ENCODE results near the gene PTGDS. TPM values are rescaled to one million over a fixed set of nuclear protein-coding genes. Genes with fewer than 3 reads are reported as not detected.

Gene PTGDS
- total RNA-seq, 1 experiment from 2014 or later = 2.0 TPM

DNA sequence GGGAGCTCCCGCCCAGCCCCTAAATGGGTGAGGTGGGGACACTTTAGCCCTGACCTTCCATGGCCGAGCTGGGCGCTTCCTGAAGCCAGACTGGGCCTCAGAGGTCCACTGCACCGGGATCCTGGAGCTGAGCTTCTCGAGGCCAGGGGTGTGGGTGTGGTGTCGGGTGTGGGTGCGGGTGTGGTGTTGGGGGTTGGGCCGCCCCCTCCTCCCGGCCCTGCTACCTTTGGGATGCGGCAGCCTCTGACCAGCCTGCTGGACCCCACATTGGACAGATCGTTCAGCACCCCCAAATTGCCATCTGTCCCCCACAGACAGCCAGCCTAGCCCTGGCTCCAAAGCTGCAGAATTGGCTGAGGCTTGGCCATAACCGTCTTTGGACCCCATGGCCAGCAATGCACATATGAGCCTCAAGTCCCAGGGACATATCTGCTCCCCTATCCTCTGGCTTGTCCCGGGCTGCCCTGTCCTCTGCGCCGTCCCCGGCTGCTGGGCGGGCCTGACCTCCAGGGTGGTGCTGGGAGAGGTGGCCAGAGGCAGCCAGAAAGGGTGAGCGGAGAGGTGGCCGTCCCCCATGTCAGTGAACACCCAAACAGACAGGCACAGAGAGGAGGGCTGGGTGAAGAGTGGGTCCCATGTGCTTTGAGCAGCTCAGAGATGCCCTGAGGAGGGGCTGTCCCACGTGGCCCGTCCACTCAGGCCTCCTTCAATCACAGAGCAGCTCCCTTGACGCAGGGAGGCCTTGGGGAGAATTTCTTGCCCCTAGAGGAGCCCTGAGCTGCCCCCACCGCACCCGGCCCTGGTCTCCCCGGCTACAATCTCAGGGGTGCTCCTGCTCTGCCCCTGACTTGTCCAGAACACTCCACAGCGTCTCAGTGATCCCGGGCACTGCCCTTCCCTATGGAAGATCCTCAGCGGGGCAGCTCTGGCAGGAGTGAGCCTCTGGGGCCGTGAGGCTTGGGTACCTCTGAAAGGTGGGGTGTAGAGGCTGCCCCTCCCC, 3.4 kb upstream of the PTGDS start:
- DNase-seq (ENCODE audit: low read depth) = no peak

GRCh38 chr9:136974817-136975535, 2.3 kb upstream of the PTGDS start:
- no peak for DNase-seq (ENCODE audit: low read depth)

GRCh38 chr9:136975644-136976043, 1.7 kb upstream of the PTGDS start:
- no peak for DNase-seq (ENCODE audit: low read depth)

DNA sequence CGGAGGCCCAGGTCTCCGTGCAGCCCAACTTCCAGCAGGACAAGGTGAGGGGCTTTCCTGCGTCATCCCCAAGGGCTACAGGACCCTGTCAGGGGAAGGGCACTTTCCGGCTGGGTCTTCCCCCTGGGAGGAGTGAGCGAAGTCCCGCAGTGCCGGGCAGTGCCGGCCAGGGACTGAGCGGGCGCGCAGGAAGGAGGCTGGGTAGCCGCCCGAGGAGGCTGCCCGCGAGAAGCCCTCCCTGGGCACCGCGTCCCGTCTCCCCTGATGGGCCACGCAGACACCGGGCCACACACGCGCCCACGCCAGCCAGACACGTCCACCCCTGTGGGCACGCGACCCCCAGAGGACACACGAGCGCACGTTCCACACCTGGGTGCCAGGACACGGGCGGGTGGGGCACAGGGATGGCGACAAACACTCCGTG, 357 bp downstream of the PTGDS start:
- DNase-seq (ENCODE audit: low read depth) = no peak

- DNase-seq (ENCODE audit: low read depth) = no peak
Observed at GRCh38 chr9:136978073-136978864, 965 bp downstream of the PTGDS start.

- DNase-seq (ENCODE audit: low read depth) = no peak
Observed at GRCh38 chr9:136978865-136979544, 1.7 kb downstream of the PTGDS start.

DNA sequence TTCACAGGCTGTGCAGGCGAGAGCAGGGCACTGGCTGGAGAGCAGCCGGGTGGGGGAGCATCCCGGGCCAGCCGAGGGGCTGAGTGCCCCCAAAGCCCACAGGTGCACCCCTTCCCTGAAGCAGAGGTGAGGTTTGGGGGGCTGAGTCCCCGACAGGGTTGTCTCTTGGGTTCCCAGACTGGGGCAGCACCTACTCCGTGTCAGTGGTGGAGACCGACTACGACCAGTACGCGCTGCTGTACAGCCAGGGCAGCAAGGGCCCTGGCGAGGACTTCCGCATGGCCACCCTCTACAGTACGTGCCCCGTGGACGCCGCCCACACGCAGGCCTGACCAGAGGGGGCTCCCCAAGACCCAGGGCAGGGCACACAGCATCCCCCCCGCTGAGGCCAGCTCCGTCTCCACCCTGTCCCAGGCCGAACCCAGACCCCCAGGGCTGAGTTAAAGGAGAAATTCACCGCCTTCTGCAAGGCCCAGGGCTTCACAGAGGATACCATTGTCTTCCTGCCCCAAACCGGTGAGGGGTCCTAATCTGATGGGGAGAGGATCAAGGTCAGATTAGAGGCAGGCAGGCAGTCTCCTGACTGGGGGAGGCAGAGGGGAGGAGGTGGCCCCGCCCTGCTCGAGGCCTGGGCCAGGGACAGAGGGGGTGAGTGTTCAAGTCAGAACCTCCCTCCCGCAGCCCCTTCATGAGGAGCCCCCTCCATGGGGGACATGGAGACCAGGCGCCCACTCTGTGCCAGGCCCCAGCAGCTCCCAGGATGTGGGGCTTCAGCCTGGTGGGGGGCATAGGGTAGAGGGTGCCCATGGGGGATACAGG, 2.7 kb downstream of the PTGDS start:
- DNase-seq (ENCODE audit: low read depth) = no peak

GRCh38 chr9:136980669-136981478, 3.6 kb downstream of the PTGDS start:
- no peak for DNase-seq (ENCODE audit: low read depth)

DNA sequence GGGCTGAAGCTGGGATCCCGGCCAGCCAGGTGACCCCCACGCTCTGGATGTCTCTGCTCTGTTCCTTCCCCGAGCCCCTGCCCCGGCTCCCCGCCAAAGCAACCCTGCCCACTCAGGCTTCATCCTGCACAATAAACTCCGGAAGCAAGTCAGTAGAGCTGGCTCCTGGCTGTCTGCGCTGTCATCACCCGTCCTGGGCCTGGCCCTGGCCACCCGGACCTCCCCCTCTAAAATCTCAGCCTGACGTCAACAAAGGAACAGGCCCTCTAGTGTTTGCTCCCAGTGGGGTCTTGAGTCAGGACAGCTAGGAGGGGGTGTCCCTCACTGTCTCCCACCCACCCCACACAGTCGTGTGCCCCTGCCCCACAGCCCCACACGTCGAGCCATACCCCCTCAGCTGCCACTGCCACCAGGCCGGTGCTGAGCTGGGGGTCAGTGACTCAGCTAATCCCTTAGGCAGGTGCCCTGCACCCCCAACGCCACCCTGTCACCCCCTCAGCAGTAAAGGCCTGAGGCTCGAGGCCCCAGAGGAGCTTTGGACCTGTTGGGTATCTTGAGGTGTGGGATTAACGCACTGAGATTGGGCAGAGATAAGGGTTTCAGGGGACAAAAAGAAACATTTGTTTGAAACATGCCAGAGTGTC, 4.4 kb downstream of the PTGDS start:
- no peak for DNase-seq (ENCODE audit: low read depth)

DNA sequence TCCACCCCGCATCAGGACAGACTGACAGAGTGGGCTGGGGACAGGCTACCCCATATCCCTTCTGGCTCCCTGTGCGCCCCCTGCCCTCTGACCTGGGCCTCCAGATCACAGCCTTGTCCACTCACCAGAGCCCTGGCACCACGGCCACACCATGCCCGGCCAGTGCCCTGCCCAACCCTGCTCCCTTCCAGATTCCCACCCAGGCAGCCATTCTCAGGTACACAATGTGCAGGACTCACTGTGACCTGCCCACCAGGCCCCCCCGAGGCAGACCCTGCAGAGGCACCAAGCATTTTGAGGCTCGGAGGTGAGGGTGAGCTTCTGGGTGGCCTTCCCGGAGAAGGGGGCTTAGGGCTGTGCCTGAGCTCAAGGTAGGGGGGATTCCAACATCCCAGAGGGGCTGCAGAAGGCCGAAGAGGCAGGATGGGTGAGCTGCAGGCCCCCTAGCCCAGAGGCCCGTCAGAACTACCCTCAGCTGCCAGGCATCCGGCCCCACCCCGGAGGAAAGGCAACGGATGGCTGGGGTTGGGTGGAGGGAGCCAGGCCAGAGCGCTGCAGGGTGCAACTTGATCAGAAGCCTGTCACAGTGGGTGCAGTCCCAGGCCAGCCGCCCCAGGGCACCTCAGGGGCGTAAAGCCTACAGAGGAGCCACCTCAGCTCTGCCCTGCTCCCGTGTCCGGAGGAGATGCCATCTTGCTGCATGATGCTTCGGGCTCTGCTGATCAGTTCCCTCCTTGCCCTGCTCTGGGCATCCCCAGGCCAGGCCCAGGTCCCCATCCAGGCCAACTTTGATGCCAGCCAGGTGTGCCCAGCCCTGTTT, 5.1 kb downstream of the PTGDS start, which contains the start of gene LCNL1:
Gene LCNL1, plus strand, starts transcription at position 762 of the 820 bp plus-strand sequence. CDS start 594 bp downstream, outside the sequence.
- DNase-seq (ENCODE audit: low read depth) = no peak

GRCh38 chr9:136983167-136983566, 5.9 kb downstream of the PTGDS start:
- no peak for DNase-seq (ENCODE audit: low read depth)

- no peak for DNase-seq (ENCODE audit: low read depth)
Observed at GRCh38 chr9:136983656-136984314, 6.5 kb downstream of the PTGDS start.

- no peak for DNase-seq (ENCODE audit: low read depth)
Observed at GRCh38 chr9:136984464-136985026, 7.2 kb downstream of the PTGDS start.

- no peak for DNase-seq (ENCODE audit: low read depth)
Observed at GRCh38 chr9:136985027-136985602, 7.8 kb downstream of the PTGDS start.

GRCh38 chr9:136985853-136986252, 8.5 kb downstream of the PTGDS start:
- DNase-seq (ENCODE audit: low read depth) = no peak

GRCh38 chr9:136988872-136989271, 11.6 kb downstream of the PTGDS start:
- DNase-seq (ENCODE audit: low read depth) = no peak
